IMR-90 (cell line): ENCODE results near the gene ITGA1.

ENCODE experiments used
- POLR2A ChIP-seq: IDR thresholded peaks from 2 replicates; pipeline ENCODE4 v1.6.1; 2012; ENCODE audit warnings: mild to moderate bottlenecking, low read depth, low read length
- RCOR1 ChIP-seq: IDR thresholded peaks from 2 replicates; pipeline ENCODE4 v1.6.1; 2012; ENCODE audit warnings: mild to moderate bottlenecking, low read length, improper control_type of control experiment; ENCODE audit not compliant: insufficient replicate concordance
- TF ChIP-seq, protein P1 (sequence below): conservative IDR thresholded peaks from 2 replicates; pipeline ENCODE4 v1.5.1; 2012; ENCODE audit warnings: mild to moderate bottlenecking, low read depth, low read length, improper control_type of control experiment

DNA sequence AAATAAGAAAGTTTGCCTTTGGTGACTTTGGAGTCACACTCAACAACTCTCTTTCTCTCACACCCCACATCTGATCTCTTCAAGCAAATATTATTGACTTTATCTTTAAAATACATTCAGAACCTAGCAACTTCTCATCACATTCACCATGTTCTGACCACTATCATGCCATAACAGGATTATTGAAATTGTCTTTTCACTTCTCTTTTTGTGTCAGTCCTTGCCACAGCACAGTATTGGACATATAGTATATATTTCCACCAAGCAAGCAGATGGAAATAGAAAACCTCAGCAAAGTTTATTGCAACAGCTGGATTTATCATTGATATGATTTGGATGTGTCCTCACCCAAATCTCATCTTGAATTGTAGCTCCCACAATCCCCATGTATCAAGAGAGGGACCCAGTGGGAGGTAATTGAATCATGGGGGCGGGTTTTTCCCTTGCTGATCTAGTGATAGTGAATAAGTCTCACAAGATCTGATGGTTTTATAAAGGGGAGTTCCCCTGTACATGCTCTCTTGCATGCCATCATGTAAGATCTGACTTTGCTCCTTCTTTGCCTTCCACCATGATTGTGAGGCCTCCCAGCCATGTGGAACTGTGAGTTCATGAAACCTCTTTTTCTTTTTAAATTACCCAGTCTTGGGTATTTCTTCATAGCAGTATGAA, 26.9 kb upstream of the ITGA1 start:
- TF ChIP-seq RCOR1: no peak
- TF ChIP-seq POLR2A: no peak
- TF ChIP-seq, protein P1, sequence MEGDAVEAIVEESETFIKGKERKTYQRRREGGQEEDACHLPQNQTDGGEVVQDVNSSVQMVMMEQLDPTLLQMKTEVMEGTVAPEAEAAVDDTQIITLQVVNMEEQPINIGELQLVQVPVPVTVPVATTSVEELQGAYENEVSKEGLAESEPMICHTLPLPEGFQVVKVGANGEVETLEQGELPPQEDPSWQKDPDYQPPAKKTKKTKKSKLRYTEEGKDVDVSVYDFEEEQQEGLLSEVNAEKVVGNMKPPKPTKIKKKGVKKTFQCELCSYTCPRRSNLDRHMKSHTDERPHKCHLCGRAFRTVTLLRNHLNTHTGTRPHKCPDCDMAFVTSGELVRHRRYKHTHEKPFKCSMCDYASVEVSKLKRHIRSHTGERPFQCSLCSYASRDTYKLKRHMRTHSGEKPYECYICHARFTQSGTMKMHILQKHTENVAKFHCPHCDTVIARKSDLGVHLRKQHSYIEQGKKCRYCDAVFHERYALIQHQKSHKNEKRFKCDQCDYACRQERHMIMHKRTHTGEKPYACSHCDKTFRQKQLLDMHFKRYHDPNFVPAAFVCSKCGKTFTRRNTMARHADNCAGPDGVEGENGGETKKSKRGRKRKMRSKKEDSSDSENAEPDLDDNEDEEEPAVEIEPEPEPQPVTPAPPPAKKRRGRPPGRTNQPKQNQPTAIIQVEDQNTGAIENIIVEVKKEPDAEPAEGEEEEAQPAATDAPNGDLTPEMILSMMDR: no peak
